HepG2 (cell line): ENCODE data around the gene SLC9A9.

Experiments
- CEBPZ ChIP-seq: IDR thresholded peaks from 2 replicates; pipeline ENCODE4 v1.6.1; 2012; ENCODE audit warnings: low read length, improper control_type of control experiment
- CTCF ChIP-seq: sonication (generic); formaldehyde crosslinking; IDR thresholded peaks from 2 replicates; pipeline ENCODE4 v1.5.0; 2020; ENCODE audit warnings: mild to moderate bottlenecking, missing genetic modification reagents, moderate library complexity
- DNMT3B ChIP-seq: conservative IDR thresholded peaks from 2 replicates; pipeline ENCODE4 v1.6.1; 2016; ENCODE audit warnings: missing biosample characterization, control low read depth
- NR1H2 ChIP-seq: sonication (generic); formaldehyde crosslinking; IDR thresholded peaks from 2 replicates; pipeline ENCODE4 v1.8.1; 2022; ENCODE audit warnings: low read depth, missing genetic modification reagents, borderline replicate concordance
- ZNF652 ChIP-seq: IDR thresholded peaks from 2 replicates; pipeline ENCODE4 v1.6.1; 2016; ENCODE audit warnings: low read depth, borderline replicate concordance

- TF ChIP-seq CEBPZ = no peak
- no peak for TF ChIP-seq NR1H2 (CRISPR knock-in tag)
- TF ChIP-seq ZNF652 (CRISPR knock-in tag) = no peak
- no peak for TF ChIP-seq DNMT3B
- TF ChIP-seq CTCF (CRISPR knock-in tag) = no peak
These were observed 426.7 kb downstream of the SLC9A9 start for GRCh38 chr3:143421556-143421955.
